WTC11 (cell line): ENCODE results near the gene PVALB. TPM values are rescaled to one million over a fixed set of nuclear protein-coding genes. Genes with fewer than 3 reads are reported as not detected.

Experiments
- ATAC-seq: fragments of 200-7000 bp; cut with Tn5 transposase; 2 replicates; pipeline ENCODE4 v1.10.0; 2021; ENCODE audit warnings: mild to moderate bottlenecking, moderate library complexity
- CTCF ChIA-PET: fragments of 300-600 bp; sonication (Branson Sonifier 250); formaldehyde crosslinking; loops from one replicate; lab custom pipeline; 2021; ENCODE audit warnings: antibody characterized with exemption; lab: Charles Lee
- POLR2A ChIA-PET: fragments of 350-600 bp; sonication (Branson Sonifier 250); formaldehyde crosslinking; loops from one replicate; lab custom pipeline; 2021; ENCODE audit warnings: antibody characterized with exemption; lab: Charles Lee
- DNase-seq: peaks from one replicate; pipeline ENCODE4 v3.0.0; 2021; ENCODE audit warnings: low spot score
- H3K27ac Mint-ChIP-seq: 2 replicates; pipeline ENCODE4 v1.8.0; 2021; ENCODE audit warnings: mixed read lengths
- H3K27me3 Mint-ChIP-seq: 2 replicates; pipeline ENCODE4 v1.8.0; 2021; ENCODE audit warnings: low read depth, mild to moderate bottlenecking, moderate library complexity, mixed read lengths
- H3K36me3 Mint-ChIP-seq: 2 replicates; pipeline ENCODE4 v1.8.0; 2021; ENCODE audit warnings: mixed read lengths
- H3K4me1 Mint-ChIP-seq: 2 replicates; pipeline ENCODE4 v1.8.0; 2022; ENCODE audit warnings: mixed read lengths
- H3K4me3 Mint-ChIP-seq: 2 replicates; pipeline ENCODE4 v1.8.0; 2021; ENCODE audit warnings: mild to moderate bottlenecking, moderate library complexity, mixed read lengths
- H3K9me3 Mint-ChIP-seq: 2 replicates; pipeline ENCODE4 v1.8.0; 2021; ENCODE audit warnings: mixed read lengths
- ARID4B ChIP-seq: sonication (generic); formaldehyde crosslinking; IDR thresholded peaks from 2 replicates; pipeline ENCODE4 v1.8.0; 2023; ENCODE audit warnings: missing genetic modification reagents, mild to moderate bottlenecking, borderline replicate concordance
- ATF1 ChIP-seq: sonication (generic); formaldehyde crosslinking; IDR thresholded peaks from 2 replicates; pipeline ENCODE4 v1.8.1; 2023; ENCODE audit warnings: mild to moderate bottlenecking, moderate library complexity, missing genetic modification reagents
- CREB1 ChIP-seq: sonication (generic); formaldehyde crosslinking; IDR thresholded peaks from 2 replicates; pipeline ENCODE4 v1.8.0; 2023; ENCODE audit warnings: mild to moderate bottlenecking, missing genetic modification reagents
- CREM ChIP-seq: sonication (generic); formaldehyde crosslinking; IDR thresholded peaks from 2 replicates; pipeline ENCODE4 v1.8.1; 2022; ENCODE audit warnings: mild to moderate bottlenecking, missing genetic modification reagents, moderate library complexity
- E2F4 ChIP-seq: sonication (generic); formaldehyde crosslinking; IDR thresholded peaks from 2 replicates; pipeline ENCODE4 v1.8.1; 2022; ENCODE audit warnings: low read depth, mild to moderate bottlenecking, moderate library complexity, missing genetic modification reagents, borderline replicate concordance
- ELF4 ChIP-seq: sonication (generic); formaldehyde crosslinking; IDR thresholded peaks from 2 replicates; pipeline ENCODE4 v1.8.1; 2022; ENCODE audit warnings: low read depth, mild to moderate bottlenecking, moderate library complexity, missing genetic modification reagents
- EMX1 ChIP-seq: fragments of 250-450 bp; sonication (Bioruptor Pico); IDR thresholded peaks from 2 replicates; pipeline ENCODE4 v1.8.0; 2021; ENCODE audit warnings: mild to moderate bottlenecking
- ESRRA ChIP-seq: sonication (generic); formaldehyde crosslinking; IDR thresholded peaks from 2 replicates; pipeline ENCODE4 v1.8.1; 2022; ENCODE audit warnings: mild to moderate bottlenecking, missing genetic modification reagents, borderline replicate concordance
- ETV6 ChIP-seq: sonication (generic); formaldehyde crosslinking; IDR thresholded peaks from 2 replicates; pipeline ENCODE4 v1.8.1; 2022; ENCODE audit warnings: mild to moderate bottlenecking, missing genetic modification reagents
- HMGA2 ChIP-seq: fragments of 250-450 bp; sonication (Bioruptor Pico); IDR thresholded peaks from 2 replicates; pipeline ENCODE4 v1.4.0; 2021; ENCODE audit warnings: mild to moderate bottlenecking, moderate library complexity
- MAX ChIP-seq: sonication (generic); formaldehyde crosslinking; IDR thresholded peaks from 2 replicates; pipeline ENCODE4 v1.8.0; 2022; ENCODE audit warnings: mild to moderate bottlenecking, missing genetic modification reagents
- NR2C2 ChIP-seq: sonication (generic); formaldehyde crosslinking; IDR thresholded peaks from 2 replicates; pipeline ENCODE4 v1.8.0; 2022; ENCODE audit warnings: mild to moderate bottlenecking, missing genetic modification reagents
- NR3C1 ChIP-seq: sonication (generic); formaldehyde crosslinking; conservative IDR thresholded peaks from 2 replicates; pipeline ENCODE4 v1.8.1; 2023; ENCODE audit warnings: low read depth, mild to moderate bottlenecking, missing genetic modification reagents
- PREB ChIP-seq: sonication (generic); formaldehyde crosslinking; IDR thresholded peaks from 2 replicates; pipeline ENCODE4 v1.8.1; 2022; ENCODE audit warnings: mild to moderate bottlenecking, missing genetic modification reagents, moderate library complexity, borderline replicate concordance
- RELA ChIP-seq: sonication (generic); formaldehyde crosslinking; IDR thresholded peaks from 2 replicates; pipeline ENCODE4 v1.8.1; 2022; ENCODE audit warnings: missing genetic modification reagents, mild to moderate bottlenecking, borderline replicate concordance
- SOX15 ChIP-seq: fragments of 250-450 bp; sonication (Bioruptor Pico); IDR thresholded peaks from 2 replicates; pipeline ENCODE4 v1.9.0; 2021; ENCODE audit warnings: mild to moderate bottlenecking
- TCF7 ChIP-seq: sonication (generic); formaldehyde crosslinking; IDR thresholded peaks from 2 replicates; pipeline ENCODE4 v1.8.0; 2022; ENCODE audit warnings: mild to moderate bottlenecking, low read depth, missing genetic modification reagents, moderate library complexity
- ZBTB43 ChIP-seq: sonication (generic); formaldehyde crosslinking; IDR thresholded peaks from 2 replicates; pipeline ENCODE4 v1.8.1; 2023; ENCODE audit warnings: mild to moderate bottlenecking, missing genetic modification reagents
- ZNF121 ChIP-seq: sonication (generic); formaldehyde crosslinking; IDR thresholded peaks from 2 replicates; pipeline ENCODE4 v1.8.0; 2023; ENCODE audit warnings: missing genetic modification reagents
- ZNF138 ChIP-seq: sonication (generic); formaldehyde crosslinking; conservative IDR thresholded peaks from 2 replicates; pipeline ENCODE4 v1.8.1; 2022; ENCODE audit warnings: mild to moderate bottlenecking, moderate library complexity, missing genetic modification reagents
- ZNF263 ChIP-seq: sonication (generic); formaldehyde crosslinking; IDR thresholded peaks from 2 replicates; pipeline ENCODE4 v1.8.1; 2022; ENCODE audit warnings: low read depth, mild to moderate bottlenecking, moderate library complexity, missing genetic modification reagents
- ZNF423 ChIP-seq: fragments of 250-450 bp; sonication (Bioruptor Pico); IDR thresholded peaks from 2 replicates; pipeline ENCODE4 v2.1.2; 2022; ENCODE audit warnings: mild to moderate bottlenecking, moderate library complexity
- total RNA-seq: library from RNA; stranded (reverse); gene quantifications from 3 replicates; pipeline ENCODE4 v1.2.3, GENCODE V29; 2021

The PVALB gene
- total RNA-seq, 1 experiment from 2014 or later = 2.7 TPM

GRCh38 chr22:36833073-36833472 is 16.2 kb upstream of the PVALB start:
- Mint-ChIP-seq H3K27me3 (peaks cover 13% of the 10 kb centered on the region), H3K4me3 (no peak overlapping the region), H3K4me1 (peaks cover 2% of the 10 kb centered on the region; the same call in 1 of the 2 replicates), H3K36me3 (no peaks in the 10 kb centered on the region), H3K9me3 (peaks cover 19% of the 10 kb centered on the region), H3K27ac (no peak overlapping the region)
- ATAC-seq (no peak), DNase-seq (no peak)
- ChIA-PET POLR2A (no interaction called here), CTCF (interaction anchor here (1.2 kb wide), 1 partner anchor 23 kb away, joined by 7 read pairs; no protein-coding TSS in a partner anchor)
- TF ChIP-seq MAX (CRISPR knock-in tag) (no peak), RELA (CRISPR knock-in tag) (no peak), EMX1 (CRISPR knock-in tag) (no peak), ATF1 (CRISPR knock-in tag) (no peak), CREM (no peak), NR3C1 (CRISPR knock-in tag) (no peak), ZBTB43 (CRISPR knock-in tag) (no peak)

- Mint-ChIP-seq H3K27me3 (peaks cover 8% of the 10 kb centered on the region), H3K36me3 (no peaks in the 10 kb centered on the region), H3K27ac (no peak overlapping the region), H3K9me3 (peaks cover 5% of the 10 kb centered on the region), H3K4me3 (no peak overlapping the region), H3K4me1 (peaks cover 2% of the 10 kb centered on the region)
- TF ChIP-seq ZNF263 (CRISPR knock-in tag) = no peak
- TF ChIP-seq ZNF138 (CRISPR knock-in tag) = no peak
- no peak for TF ChIP-seq ARID4B (CRISPR knock-in tag)
- TF ChIP-seq ZNF121 (CRISPR knock-in tag) = no peak
- no peak for TF ChIP-seq SOX15 (CRISPR knock-in tag)
- TF ChIP-seq NR2C2 (CRISPR knock-in tag) = no peak
- TF ChIP-seq MAX (CRISPR knock-in tag) = no peak
- TF ChIP-seq TCF7 (CRISPR knock-in tag) = no peak
- TF ChIP-seq RELA (CRISPR knock-in tag) = no peak
- no peak for TF ChIP-seq ESRRA
- no peak for TF ChIP-seq CREB1 (CRISPR knock-in tag)
- TF ChIP-seq ETV6 (CRISPR knock-in tag) = no peak
- ChIA-PET POLR2A (no interaction called here), CTCF (interaction anchor here (0.6 to 1.7 kb wide), 2 partner anchors 10 to 24 kb away, joined by 3 to 7 read pairs; no protein-coding TSS in a partner anchor)
- ATAC-seq = no peak
- DNase-seq = no peak
Measured at GRCh38 chr22:36831717-36832116, 14.9 kb upstream of the PVALB start.

- ChIA-PET CTCF (interaction anchor here (0.6 to 1.7 kb wide), 2 partner anchors 9 to 25 kb away, joined by 3 to 7 read pairs; no protein-coding TSS in a partner anchor), POLR2A (no interaction called here)
- peaks cover 7% of the 10 kb centered on the region for H3K27me3 Mint-ChIP-seq
- no peak overlapping the region for H3K4me3 Mint-ChIP-seq
- peaks cover 5% of the 10 kb centered on the region for H3K9me3 Mint-ChIP-seq
- peaks cover 2% of the 10 kb centered on the region for H3K4me1 Mint-ChIP-seq
- no peak for ATAC-seq
- H3K36me3 Mint-ChIP-seq = no peaks in the 10 kb centered on the region
- DNase-seq = no peak
- H3K27ac Mint-ChIP-seq = no peak overlapping the region
- TF ChIP-seq E2F4 (CRISPR knock-in tag) (no peak), CREB1 (CRISPR knock-in tag) (no peak), PREB (CRISPR knock-in tag) (no peak), ELF4 (CRISPR knock-in tag) (no peak), EMX1 (CRISPR knock-in tag) (no peak), HMGA2 (CRISPR knock-in tag) (no peak), ZNF423 (CRISPR knock-in tag) (no peak)
Measured at GRCh38 chr22:36831206-36831605, 14.4 kb upstream of the PVALB start.
